HCT116 (cell line): Measurements from ENCODE around the gene PCYT1A. TPM values are rescaled to one million over a fixed set of nuclear protein-coding genes. Genes with fewer than 3 reads are reported as not detected.

Source experiments
- ATAC-seq: fragments of 200-7000 bp; cut with Tn5 transposase; 2 replicates; pipeline ENCODE4 v1.9.1; 2020; ENCODE audit warnings: mild to moderate bottlenecking, moderate library complexity
- BruUV-seq: library from RNA; stranded (reverse); fragments of 400-500 nt; replicated peaks from 2 replicates; lab custom pipeline; 2021; lab: Mats Ljungman, UMichigan
- CTCF ChIA-PET: fragments of 300-600 bp; sonication (Branson Sonifier 250); formaldehyde crosslinking; loops from one replicate; lab custom pipeline; 2021; ENCODE audit warnings: antibody characterized with exemption; lab: Charles Lee
- POLR2A ChIA-PET: fragments of 300-600, 350-600 bp; sonication (Branson Sonifier 250); formaldehyde crosslinking; loops from one replicate; lab custom pipeline; 2021; ENCODE audit warnings: antibody characterized with exemption; lab: Charles Lee
- RAD21 ChIA-PET, 2 experiments: fragments of 300-600 bp; sonication (Branson Sonifier 250); formaldehyde crosslinking; loops; one replicate each; lab custom pipeline; 2023; ENCODE audit warnings: low total read pairs in 2 of 2; ENCODE audit not compliant: uncharacterized antibody in 2 of 2, unreplicated experiment in 2 of 2, low non-redundant PET in 1 of 2; lab: Charles Lee
- DNase-seq: peaks from one replicate; pipeline ENCODE4 v3.0.0-alpha.2; 2010; ENCODE audit warnings: low read depth, low spot score
- H2AFZ ChIP-seq: fragments of 200-600 bp; shearing (Covaris generic), sonication (generic); 2 replicates; pipeline ENCODE4 v1.6.1; 2017; ENCODE audit warnings: low read depth, mixed run types, mixed read lengths, antibody characterized with exemption, low read length; ENCODE audit not compliant: poor library complexity, severe bottlenecking
- H3K27ac ChIP-seq: 2 replicates; pipeline ENCODE4 v1.5.1; 2012; ENCODE audit warnings: low read depth, low read length
- H3K27me3 ChIP-seq: fragments of 200-600 bp; sonication (generic); 2 replicates; pipeline ENCODE4 v1.6.1; 2016; ENCODE audit warnings: mixed run types, low read length, mixed read lengths; ENCODE audit not compliant: insufficient read depth
- H3K36me3 ChIP-seq, 2 experiments: fragments of 200-500 bp in 1 of 2; fragments of 200-600 bp in 1 of 2; sonication (Bioruptor generic) in 1 of 2; sonication (generic) in 1 of 2; 2 replicates each; pipeline versions ENCODE4 v1.5.1 to v1.6.1; 2014 to 2016; ENCODE audit warnings: low read length in 2 of 2, inconsistent platforms in 1 of 2, mixed read lengths in 1 of 2, mixed run types in 1 of 2; ENCODE audit not compliant: insufficient read depth in 2 of 2, control insufficient read depth in 1 of 2
- H3K4me1 ChIP-seq, 2 experiments: fragments of 200-600 bp in 1 of 2; sonication (generic) in 1 of 2; 2 replicates each; pipeline versions ENCODE4 v1.5.1 to v1.6.1; 2012 to 2017; ENCODE audit warnings: low read length in 2 of 2, inconsistent platforms in 1 of 2, mild to moderate bottlenecking in 1 of 2, mixed read lengths in 1 of 2, mixed run types in 1 of 2, moderate library complexity in 1 of 2; ENCODE audit not compliant: insufficient read depth in 2 of 2, control insufficient read depth in 1 of 2
- H3K4me2 ChIP-seq: fragments of 200-600 bp; sonication (generic); 2 replicates; pipeline ENCODE4 v1.6.1; 2017; ENCODE audit warnings: mixed run types, low read length, mixed read lengths
- H3K4me3 ChIP-seq, 2 experiments: fragments of 200-600 bp in 1 of 2; sonication (generic) in 1 of 2; replicated peaks in 1 of 2; 2 replicates each; pipeline ENCODE4 v1.5.1; 2011 to 2016; ENCODE audit warnings: low read length in 2 of 2, control low read depth in 1 of 2, low read depth in 1 of 2, mild to moderate bottlenecking in 1 of 2, mixed read lengths in 1 of 2, mixed run types in 1 of 2
- H3K79me2 ChIP-seq: fragments of 200-600 bp; sonication (generic); 2 replicates; pipeline ENCODE4 v1.6.1; 2017; ENCODE audit warnings: mild to moderate bottlenecking, mixed run types, low read length, moderate library complexity, mixed read lengths; ENCODE audit not compliant: insufficient read depth
- H3K9ac ChIP-seq: fragments of 200-600 bp; sonication (generic); 2 replicates; pipeline ENCODE4 v1.6.1; 2016; ENCODE audit warnings: low read length, mixed read lengths
- H3K9me2 ChIP-seq: fragments of 200-600 bp; sonication (generic), shearing (Covaris generic); 2 replicates; pipeline ENCODE4 v1.6.1; 2017; ENCODE audit warnings: mixed run types, mild to moderate bottlenecking, moderate library complexity; ENCODE audit not compliant: insufficient read depth
- H3K9me3 ChIP-seq, 2 experiments: fragments of 200-500 bp in 1 of 2; fragments of 200-600 bp in 1 of 2; sonication (Bioruptor generic) in 1 of 2; sonication (generic) in 1 of 2; 2 replicates each; pipeline ENCODE4 v1.6.1; 2014 to 2017; ENCODE audit warnings: low read length in 2 of 2, mixed read lengths in 2 of 2, inconsistent platforms in 1 of 2, low read depth in 1 of 2, mild to moderate bottlenecking in 1 of 2, mixed run types in 1 of 2, moderate library complexity in 1 of 2; ENCODE audit not compliant: control insufficient read depth in 1 of 2, insufficient read depth in 1 of 2
- H4K20me1 ChIP-seq: fragments of 200-600 bp; sonication (generic), shearing (Covaris generic); 2 replicates; pipeline ENCODE4 v1.6.1; 2017; ENCODE audit warnings: mixed run types, mild to moderate bottlenecking, moderate library complexity; ENCODE audit not compliant: insufficient read depth
- CBX3 ChIP-seq: IDR thresholded peaks from 2 replicates; pipeline ENCODE4 v1.6.1; 2012; ENCODE audit warnings: low read depth
- CEBPB ChIP-seq: IDR thresholded peaks from 2 replicates; pipeline ENCODE4 v1.6.1; 2012; ENCODE audit warnings: low read depth
- EGR1 ChIP-seq: IDR thresholded peaks from 2 replicates; pipeline ENCODE4 v1.6.1; 2012; ENCODE audit warnings: low read depth
- ELF1 ChIP-seq: IDR thresholded peaks from 2 replicates; pipeline ENCODE4 v1.6.1; 2012; ENCODE audit warnings: low read depth, borderline replicate concordance
- EZH2phosphoT487 ChIP-seq: fragments of 200-600 bp; IDR thresholded peaks from 2 replicates; pipeline ENCODE4 v1.6.1; 2018; ENCODE audit warnings: antibody characterized with exemption, borderline replicate concordance
- JUND ChIP-seq: IDR thresholded peaks from 2 replicates; pipeline ENCODE4 v1.6.1; 2012
- MAX ChIP-seq: IDR thresholded peaks from 2 replicates; pipeline ENCODE4 v1.6.1; 2012
- POLR2A ChIP-seq: IDR thresholded peaks from 2 replicates; pipeline ENCODE4 v1.7.0; 2011; ENCODE audit warnings: borderline replicate concordance; ENCODE audit not compliant: insufficient read depth, insufficient read length; ENCODE audit errors: extremely low read depth
- RAD21 ChIP-seq: IDR thresholded peaks from 2 replicates; pipeline ENCODE4 v1.6.1; 2012; ENCODE audit warnings: low read depth, mild to moderate bottlenecking
- SIN3A ChIP-seq: IDR thresholded peaks from 2 replicates; pipeline ENCODE4 v1.6.1; 2012; ENCODE audit warnings: low read depth
- SP1 ChIP-seq: IDR thresholded peaks from 2 replicates; pipeline ENCODE4 v1.6.1; 2012; ENCODE audit warnings: low read depth
- SRF ChIP-seq: IDR thresholded peaks from 2 replicates; pipeline ENCODE4 v1.6.1; 2012; ENCODE audit warnings: low read depth
- TCF7L2 ChIP-seq: IDR thresholded peaks from 2 replicates; pipeline ENCODE4 v1.7.0; 2011; ENCODE audit warnings: borderline replicate concordance, inconsistent platforms; ENCODE audit not compliant: insufficient read depth, insufficient read length; ENCODE audit errors: extremely low read depth
- ZBTB33 ChIP-seq: IDR thresholded peaks from 2 replicates; pipeline ENCODE4 v1.6.1; 2011; ENCODE audit warnings: mild to moderate bottlenecking, low read length, moderate library complexity; ENCODE audit not compliant: insufficient replicate concordance; ENCODE audit errors: extremely low read depth
- ZFX ChIP-seq: fragments of 450-650 bp; IDR thresholded peaks from 2 replicates; pipeline ENCODE4 v1.6.1; 2017
- intact Hi-C: fragments of 100-400 bp; cut with micrococcal nuclease; formaldehyde crosslinking; loops from 2 replicates; pipeline ENCODE4 v1.10.0; 2022
- total RNA-seq: library from RNA; stranded (reverse); gene quantifications from one replicate; pipeline ENCODE4 v1.2.1, GENCODE V29; 2021; ENCODE audit not compliant: unreplicated experiment
- TF ChIP-seq, protein P1 (sequence below): IDR thresholded peaks from 2 replicates; pipeline ENCODE4 v1.6.1; 2012; ENCODE audit warnings: low read depth
- TF ChIP-seq, protein P2 (sequence below): IDR thresholded peaks from 2 replicates; pipeline ENCODE4 v1.6.1; 2012

The PCYT1A gene
- total RNA-seq, 1 experiment from 2014 or later, result 32.1 TPM

DNA sequence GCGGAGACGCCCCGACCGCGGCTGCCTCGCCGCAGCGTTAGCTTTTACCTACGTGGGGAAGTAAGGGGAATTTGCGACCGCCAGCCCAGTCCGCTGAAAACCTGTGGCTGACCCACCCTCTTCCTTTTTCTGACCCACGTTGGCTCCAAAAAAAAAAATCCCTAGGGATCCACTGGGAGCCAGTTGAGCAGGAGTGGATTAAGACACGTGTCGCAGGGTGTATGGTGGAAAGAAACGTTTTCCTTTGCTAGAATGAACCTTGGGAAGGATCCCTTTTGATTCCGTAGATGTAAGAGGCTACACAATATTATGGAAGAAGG, 575 bp upstream of the PCYT1A start:
- H3K4me2 ChIP-seq, result peak overlapping the region; percentile 85
- peak overlapping the region; percentile 93 for H3K9ac ChIP-seq
- H3K9me3 ChIP-seq, result no peaks in the 10 kb centered on the region
- ChIA-PET CTCF (no interaction called here), POLR2A (no interaction called here), RAD21 (no interaction called here)
- BruUV-seq, result no TSS peak
- H3K36me3 ChIP-seq, result no peaks in the 10 kb centered on the region
- DNase-seq (no peak), ATAC-seq (no peak; the same call in 1 of the 2 replicates)
- no peaks in the 10 kb centered on the region for H3K27me3 ChIP-seq
- H4K20me1 ChIP-seq, result no peaks in the 10 kb centered on the region
- intact Hi-C loops, result no loop called here
- no peak overlapping the region for H2AFZ ChIP-seq
- H3K9me2 ChIP-seq, result no peaks in the 10 kb centered on the region
- peaks cover 8 to 14% of the 10 kb centered on the region in 2 experiments for H3K4me1 ChIP-seq
- peak overlapping the region; percentile 97 for H3K27ac ChIP-seq
- peaks cover 44% of the 10 kb centered on the region for H3K79me2 ChIP-seq
- TF ChIP-seq, protein P1, sequence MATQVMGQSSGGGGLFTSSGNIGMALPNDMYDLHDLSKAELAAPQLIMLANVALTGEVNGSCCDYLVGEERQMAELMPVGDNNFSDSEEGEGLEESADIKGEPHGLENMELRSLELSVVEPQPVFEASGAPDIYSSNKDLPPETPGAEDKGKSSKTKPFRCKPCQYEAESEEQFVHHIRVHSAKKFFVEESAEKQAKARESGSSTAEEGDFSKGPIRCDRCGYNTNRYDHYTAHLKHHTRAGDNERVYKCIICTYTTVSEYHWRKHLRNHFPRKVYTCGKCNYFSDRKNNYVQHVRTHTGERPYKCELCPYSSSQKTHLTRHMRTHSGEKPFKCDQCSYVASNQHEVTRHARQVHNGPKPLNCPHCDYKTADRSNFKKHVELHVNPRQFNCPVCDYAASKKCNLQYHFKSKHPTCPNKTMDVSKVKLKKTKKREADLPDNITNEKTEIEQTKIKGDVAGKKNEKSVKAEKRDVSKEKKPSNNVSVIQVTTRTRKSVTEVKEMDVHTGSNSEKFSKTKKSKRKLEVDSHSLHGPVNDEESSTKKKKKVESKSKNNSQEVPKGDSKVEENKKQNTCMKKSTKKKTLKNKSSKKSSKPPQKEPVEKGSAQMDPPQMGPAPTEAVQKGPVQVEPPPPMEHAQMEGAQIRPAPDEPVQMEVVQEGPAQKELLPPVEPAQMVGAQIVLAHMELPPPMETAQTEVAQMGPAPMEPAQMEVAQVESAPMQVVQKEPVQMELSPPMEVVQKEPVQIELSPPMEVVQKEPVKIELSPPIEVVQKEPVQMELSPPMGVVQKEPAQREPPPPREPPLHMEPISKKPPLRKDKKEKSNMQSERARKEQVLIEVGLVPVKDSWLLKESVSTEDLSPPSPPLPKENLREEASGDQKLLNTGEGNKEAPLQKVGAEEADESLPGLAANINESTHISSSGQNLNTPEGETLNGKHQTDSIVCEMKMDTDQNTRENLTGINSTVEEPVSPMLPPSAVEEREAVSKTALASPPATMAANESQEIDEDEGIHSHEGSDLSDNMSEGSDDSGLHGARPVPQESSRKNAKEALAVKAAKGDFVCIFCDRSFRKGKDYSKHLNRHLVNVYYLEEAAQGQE, result no peak
- TF ChIP-seq, protein P2, sequence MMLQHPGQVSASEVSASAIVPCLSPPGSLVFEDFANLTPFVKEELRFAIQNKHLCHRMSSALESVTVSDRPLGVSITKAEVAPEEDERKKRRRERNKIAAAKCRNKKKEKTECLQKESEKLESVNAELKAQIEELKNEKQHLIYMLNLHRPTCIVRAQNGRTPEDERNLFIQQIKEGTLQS, result no peak
- TF ChIP-seq JUND (no peak), MAX (no peak), ZFX (peak; percentile 63), SP1 (no peak), CBX3 (no peak)
- peak overlapping the region; percentile 70 to 99 for H3K4me3 ChIP-seq

GRCh38 chr3:196287090-196287439, 461 bp downstream of the PCYT1A start:
- Histone ChIP-seq H3K9ac (peak overlapping the region; percentile 93), H3K27ac (peak overlapping the region; percentile 97), H3K4me3 (peak overlapping the region; percentile 70 to 99), H3K9me3 (no peaks in the 10 kb centered on the region), H3K79me2 (peaks cover 54% of the 10 kb centered on the region), H3K9me2 (no peaks in the 10 kb centered on the region), H2AFZ (no peak overlapping the region), H3K4me1 (peaks cover 8 to 14% of the 10 kb centered on the region in 2 experiments), H3K36me3 (no peaks in the 10 kb centered on the region), H4K20me1 (no peaks in the 10 kb centered on the region), H3K27me3 (no peaks in the 10 kb centered on the region), H3K4me2 (peak overlapping the region; percentile 85)
- ChIA-PET POLR2A (no interaction called here), RAD21 (no interaction called here), CTCF (no interaction called here)
- intact Hi-C loops, result no loop called here
- peak; percentile 41 for ATAC-seq
- TSS peak; percentile 50 for BruUV-seq
- no peak for DNase-seq
- TF ChIP-seq CEBPB, result no peak
- no peak for TF ChIP-seq SRF
- TF ChIP-seq, protein P2, result no peak
- no peak for TF ChIP-seq SIN3A
- no peak for TF ChIP-seq ZFX
- TF ChIP-seq CBX3, result no peak
- no peak for TF ChIP-seq POLR2A
- no peak for TF ChIP-seq EGR1
- no peak for TF ChIP-seq ZBTB33
- no peak for TF ChIP-seq ELF1
- no peak for TF ChIP-seq RAD21
- TF ChIP-seq TCF7L2, result no peak
- no peak for TF ChIP-seq EZH2phosphoT487
